ENCODE measurements around the gene GPR27.
A peak's percentile ranks its signal among the peaks of the same experiment; 100 is the strongest.

Gene GPR27

GRCh38 chr3:71753701-71754609, at the start of gene GPR27:
TSS of gene GPR27 (plus strand) at chr3:71753855. CDS start at chr3:71754050, 195 bp downstream.
- DNase-seq, result no peak

GRCh38 chr3:71704915-71705314, 48.7 kb upstream of the GPR27 start:
- DNase-seq, result no peak

DNA sequence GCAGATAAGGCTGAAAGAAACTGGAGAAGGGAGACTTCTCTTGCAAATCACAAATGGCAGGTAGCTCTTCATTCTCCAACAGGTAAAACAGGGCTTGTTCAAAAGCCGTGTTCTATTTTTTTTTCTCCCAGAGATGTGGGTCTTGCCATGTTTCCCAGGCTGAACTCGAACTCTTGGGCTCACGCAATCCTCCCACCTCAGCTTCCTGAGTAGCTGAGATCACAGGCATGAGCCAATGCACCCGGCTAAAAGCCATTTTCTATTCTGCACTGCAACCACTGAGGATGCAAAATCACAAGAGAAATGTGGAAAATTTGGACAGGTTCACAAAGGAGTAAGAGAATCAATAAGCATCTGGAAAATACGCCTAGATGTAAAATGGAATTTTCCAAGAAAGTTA, 48.0 kb upstream of the GPR27 start:
- DNase-seq, result no peak

DNA sequence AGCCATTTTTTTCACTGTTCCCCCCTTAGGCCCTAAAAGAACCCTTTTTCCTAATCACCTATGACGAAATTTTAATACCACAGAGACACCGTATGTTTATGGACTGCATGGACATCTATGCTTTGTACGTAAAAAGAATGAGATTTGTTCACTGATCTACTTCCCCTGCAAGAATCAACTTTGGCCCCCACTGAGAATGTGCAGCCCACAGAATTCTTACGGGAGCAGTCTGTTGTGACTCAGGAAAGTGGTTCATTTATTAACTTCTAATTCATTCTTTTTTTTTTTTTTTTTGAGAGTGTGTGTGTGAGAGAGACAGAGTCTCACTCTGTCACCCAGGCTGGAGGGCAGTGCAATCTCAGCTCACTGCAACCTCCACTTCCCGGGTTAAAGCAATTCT, 46.1 kb upstream of the GPR27 start:
- DNase-seq, result no peak

DNA sequence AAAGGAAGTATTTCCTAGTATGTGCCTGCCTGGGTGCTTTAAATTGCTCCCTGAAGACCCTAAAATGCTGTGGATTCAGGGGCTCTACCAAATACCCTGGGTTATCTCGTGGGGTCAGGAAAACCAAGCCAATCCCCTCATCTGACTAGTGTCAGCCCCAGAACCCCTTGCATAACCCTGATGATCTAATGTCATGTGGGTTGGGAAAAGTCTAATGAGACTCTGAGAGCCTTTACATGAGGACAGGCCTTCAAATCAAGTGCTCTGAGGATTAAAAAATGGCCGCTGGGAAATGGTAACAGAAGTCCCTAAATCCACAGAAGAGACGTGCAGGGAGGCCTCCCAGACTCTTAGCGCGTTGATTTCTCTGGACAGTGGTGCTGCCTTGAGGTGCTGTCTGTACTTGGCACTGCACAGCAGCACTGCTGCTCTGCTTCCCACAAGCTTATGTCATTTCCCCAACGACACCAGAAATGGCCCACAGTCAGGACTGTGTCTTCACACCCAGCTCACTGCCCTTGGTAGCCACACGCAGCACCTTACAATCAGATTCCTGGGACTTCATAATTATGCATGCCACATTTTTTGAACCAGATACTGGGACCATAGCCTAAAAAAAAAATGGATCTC, 45.1 kb upstream of the GPR27 start:
- no peak for DNase-seq

GRCh38 chr3:71709908-71710511, 43.6 kb upstream of the GPR27 start:
- DNase-seq, result peak; percentile 27

- DNase-seq, result peak; percentile 47
Observed at GRCh38 chr3:71710906-71711494, 42.7 kb upstream of the GPR27 start.

- peak; percentile 82 for DNase-seq
Observed at GRCh38 chr3:71713041-71713440, 40.6 kb upstream of the GPR27 start.

DNA sequence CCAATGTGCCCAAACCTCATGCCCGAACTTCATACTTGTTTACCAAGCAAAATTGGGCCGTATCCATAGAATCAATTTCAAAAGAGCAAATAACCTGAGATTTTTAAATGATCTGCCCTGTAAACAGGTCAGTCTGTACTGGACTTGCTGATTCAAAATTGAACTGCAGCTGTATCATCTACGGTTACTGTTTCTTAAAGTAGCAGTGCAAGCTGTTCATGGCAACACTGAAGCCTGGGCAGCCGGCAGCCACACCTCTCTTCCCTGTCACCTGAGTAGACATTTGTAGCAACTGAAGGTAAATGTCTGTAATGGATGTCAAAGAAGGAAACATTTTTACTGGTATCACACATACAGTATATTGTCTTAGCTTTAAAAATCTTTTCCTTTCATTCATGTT, 39.1 kb upstream of the GPR27 start:
- no peak for DNase-seq

DNA sequence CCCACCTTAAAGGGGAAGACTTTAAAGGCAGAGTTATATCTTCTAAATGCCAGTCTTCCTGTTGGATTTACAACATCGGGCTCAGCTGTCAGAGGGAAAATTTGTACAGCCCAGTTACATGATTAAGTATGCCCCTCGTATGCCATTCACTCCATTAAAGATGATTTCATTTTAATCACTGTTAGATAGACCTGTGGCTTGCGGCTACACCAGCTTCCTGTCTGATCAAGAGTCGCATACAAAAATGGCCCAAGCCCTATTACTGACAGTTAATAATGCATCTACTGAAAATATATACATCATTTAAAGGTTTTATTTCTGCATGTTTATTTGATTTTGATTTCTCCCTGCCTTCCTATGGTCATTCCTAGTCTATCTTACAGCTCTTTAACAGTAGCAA, 35.6 kb upstream of the GPR27 start:
- no peak for DNase-seq

- DNase-seq, result no peak
Observed at GRCh38 chr3:71721002-71721401, 32.7 kb upstream of the GPR27 start.

- DNase-seq, result no peak
Observed at GRCh38 chr3:71721651-71722157, 32.0 kb upstream of the GPR27 start.

GRCh38 chr3:71722693-71723092, 31.0 kb upstream of the GPR27 start:
- no peak for DNase-seq

DNA sequence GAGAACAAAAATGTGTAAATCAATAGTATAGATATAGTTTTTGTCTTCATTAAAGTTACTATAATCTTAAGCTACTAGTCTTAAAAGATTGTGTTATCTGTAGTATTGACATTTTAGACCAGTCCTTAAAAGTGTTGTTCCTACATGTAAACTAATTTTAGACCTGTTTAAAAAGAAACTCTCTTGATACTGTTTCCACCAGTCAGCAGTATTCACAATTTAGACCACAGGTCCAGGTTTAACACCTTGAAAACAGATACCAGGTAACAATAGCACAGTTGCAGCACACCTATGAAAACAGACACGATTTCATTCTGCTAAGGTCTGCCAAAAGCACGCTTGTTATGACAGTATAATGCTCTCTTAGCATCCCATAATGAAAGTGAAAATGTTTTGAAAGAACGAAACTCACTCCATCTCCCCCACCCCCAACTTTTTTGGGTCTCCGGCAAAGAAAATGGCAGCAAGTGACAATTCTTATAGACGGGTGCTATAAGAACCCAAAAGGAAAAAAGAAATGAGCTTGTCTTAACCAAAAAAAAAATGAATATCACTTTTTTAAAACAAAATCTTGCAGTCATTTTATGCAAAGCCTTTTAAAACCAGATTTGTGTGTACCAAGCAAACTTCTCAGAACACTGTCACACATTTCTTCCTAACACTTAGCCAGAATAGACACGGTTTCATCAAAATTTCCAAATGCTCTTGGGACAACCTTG, 30.0 kb upstream of the GPR27 start:
- DNase-seq, result no peak

DNA sequence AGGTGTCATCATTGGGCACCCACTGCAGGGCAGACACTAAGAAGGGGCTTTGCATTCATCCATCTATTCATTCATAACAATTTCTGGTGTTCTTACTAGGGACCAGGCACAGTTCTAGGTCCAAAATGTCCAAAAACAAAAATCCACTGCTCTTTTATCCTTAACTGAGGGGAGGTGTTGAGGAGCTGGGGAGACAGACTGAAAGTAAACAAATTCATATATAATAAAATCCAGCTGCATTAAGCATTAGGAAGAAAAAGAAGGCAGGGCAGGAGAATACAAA, 29.5 kb upstream of the GPR27 start:
- DNase-seq, result no peak

DNA sequence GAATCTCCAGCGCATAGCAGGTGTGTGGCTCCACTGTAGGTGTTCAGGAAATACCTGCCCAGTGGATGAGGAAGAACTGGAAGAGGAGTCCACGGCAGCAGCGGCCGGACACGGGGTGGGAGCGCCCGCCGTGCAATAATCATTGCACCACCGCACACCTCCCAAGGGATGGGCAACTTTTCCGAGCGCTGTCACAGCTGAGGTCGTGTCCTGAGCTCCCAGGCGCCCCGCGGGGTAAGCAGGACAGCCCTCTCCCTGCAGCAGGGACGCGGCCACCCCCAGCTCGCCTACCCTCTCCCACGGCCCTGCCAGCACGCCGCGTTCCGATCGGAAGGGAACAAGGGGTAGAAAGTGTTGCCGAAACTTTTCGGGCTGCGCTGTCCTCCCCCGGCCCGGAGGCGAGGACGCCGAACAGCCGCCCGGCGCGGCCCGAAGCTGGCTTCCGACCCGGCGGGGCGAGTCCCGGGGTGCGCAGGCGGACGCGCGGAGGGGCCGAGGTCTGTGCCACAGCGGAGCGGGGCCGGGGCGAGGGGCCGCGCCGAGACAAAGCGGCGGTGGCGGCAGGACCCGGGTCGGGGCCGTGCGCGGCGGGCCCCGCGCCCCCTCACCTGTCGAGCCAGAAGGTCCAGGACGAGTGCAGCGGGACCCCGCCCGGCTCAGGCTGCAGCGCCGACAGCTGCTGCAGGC, 28.9 kb upstream of the GPR27 start:
- DNase-seq, result no peak

- DNase-seq, result no peak
Observed at GRCh38 chr3:71725271-71725991, 28.2 kb upstream of the GPR27 start, which contains the start of gene EIF4E3. TSS of gene EIF4E3 (minus strand) at chr3:71725402. CDS start at chr3:71725367, 35 bp downstream.

GRCh38 chr3:71726146-71726545, 27.5 kb upstream of the GPR27 start:
- DNase-seq, result no peak

DNA sequence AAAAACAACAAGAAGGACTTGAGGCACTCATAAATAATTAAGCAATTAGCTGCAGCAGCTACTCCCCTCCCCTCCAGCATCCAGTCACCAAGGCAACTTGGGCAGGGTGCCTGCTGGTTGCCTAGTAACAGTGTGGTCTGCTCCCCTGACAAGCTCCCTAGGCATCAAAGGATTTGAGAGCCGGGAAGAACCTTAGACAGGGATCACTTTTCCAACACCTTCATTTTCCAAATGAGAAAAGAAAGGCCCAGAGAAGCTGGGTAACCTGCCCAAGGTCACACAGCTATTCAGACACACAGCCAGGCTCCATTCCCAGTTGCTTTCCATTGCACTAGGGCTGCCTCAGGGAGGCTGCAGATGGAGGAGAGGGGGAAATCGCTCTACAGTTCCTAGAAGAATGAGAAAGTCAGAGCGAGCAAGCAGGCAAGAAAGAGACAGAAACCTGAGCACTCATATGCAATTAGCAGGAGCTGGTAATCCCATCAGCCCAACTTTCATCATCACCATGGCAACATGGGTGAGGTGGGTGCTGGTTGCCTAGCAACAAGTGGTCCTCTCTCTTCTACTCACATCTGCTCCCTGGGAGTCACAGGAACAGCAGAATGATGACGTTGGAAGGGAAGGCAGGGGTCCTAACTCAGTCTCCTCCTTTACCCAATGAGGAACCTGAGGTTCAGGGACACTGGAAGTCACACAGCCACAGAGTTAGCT, 24.9 kb upstream of the GPR27 start:
- DNase-seq, result no peak

- DNase-seq, result no peak
Observed at GRCh38 chr3:71732637-71733036, 21.0 kb upstream of the GPR27 start.

GRCh38 chr3:71733319-71733718, 20.3 kb upstream of the GPR27 start:
- no peak for DNase-seq

Measured in SHP77 treated with DMSO at 0.1 percent for 48 hours (cell line).